RKO (cell line): Measurements from ENCODE around the gene ERICH6B.
A peak's percentile ranks its signal among the peaks of the same experiment; 100 is the strongest.

Source experiments
- DNase-seq: peaks from one replicate; pipeline ENCODE4 v3.0.0-alpha.2; 2016; ENCODE audit warnings: low spot score

Gene ERICH6B

DNA sequence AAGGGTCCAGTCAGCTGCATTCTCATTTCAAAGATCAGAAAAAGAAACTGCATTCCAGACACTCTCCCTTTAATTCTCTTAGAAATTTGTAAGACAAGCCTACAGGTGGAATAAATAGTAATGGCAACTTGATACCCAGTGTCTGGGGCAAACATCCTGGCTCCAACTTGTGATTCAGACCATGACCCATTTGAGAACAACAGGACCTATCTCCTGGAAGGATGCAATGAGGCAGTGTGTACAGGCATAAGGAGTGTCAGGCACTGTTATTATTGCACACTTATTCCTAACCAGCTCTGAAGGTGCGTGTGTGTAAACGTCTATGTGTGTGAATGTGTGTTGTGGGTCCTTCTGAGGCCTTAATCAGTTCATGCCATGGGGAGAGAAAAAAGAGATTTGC is 13.9 kb downstream of the ERICH6B start:
- DNase-seq: no peak

DNA sequence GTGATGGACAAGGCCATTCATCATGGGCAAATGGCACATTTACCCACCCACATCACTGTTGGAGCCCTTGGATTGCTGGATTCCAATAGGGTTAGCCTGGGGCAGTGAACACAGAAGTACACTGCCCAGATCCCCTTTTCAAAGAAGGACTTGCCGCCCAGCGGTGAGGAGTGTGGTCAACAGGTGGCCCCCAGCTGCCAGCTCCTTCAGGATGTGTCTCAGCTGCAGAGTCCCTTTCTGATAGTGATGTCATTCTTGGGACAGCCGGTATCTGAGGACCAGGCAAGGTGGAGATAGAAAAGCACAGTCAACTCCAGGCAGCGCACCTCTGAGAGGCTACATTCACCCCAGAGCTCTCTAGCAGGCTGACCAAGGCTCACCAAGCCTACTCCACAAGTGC is 16.9 kb downstream of the ERICH6B start:
- no peak for DNase-seq

DNA sequence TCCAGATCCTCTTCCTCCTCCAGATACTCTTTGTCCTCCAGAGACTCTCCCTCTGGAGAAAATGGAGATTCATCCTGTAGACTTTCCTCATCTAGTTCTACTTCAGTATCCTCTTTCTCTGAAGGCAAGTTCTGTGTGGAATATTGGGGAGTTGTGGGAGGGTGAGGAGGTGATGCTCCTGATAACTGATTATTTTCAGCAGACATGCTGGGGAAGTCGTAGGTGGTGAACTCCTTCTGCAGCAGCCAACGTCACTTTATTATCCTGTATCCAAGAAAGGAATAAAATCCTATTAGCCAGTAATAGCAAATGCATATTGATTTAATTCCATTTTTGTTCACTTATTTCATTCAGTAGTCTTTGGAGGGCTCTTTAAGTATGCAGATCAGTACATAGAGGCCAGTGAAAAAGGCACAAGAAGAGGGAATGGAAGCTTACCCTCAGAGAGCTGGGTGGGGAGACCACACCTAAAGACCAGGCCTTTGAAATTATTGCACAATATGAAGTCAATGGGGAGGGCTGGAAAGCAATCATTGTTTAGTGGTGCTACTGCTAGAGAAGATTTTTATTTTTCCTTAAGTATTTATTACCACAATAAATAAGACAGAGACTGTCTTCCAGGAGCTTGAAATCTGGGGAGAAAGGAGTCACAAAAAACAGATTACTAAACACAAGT is 18.6 kb downstream of the ERICH6B start:
- no peak for DNase-seq

DNA sequence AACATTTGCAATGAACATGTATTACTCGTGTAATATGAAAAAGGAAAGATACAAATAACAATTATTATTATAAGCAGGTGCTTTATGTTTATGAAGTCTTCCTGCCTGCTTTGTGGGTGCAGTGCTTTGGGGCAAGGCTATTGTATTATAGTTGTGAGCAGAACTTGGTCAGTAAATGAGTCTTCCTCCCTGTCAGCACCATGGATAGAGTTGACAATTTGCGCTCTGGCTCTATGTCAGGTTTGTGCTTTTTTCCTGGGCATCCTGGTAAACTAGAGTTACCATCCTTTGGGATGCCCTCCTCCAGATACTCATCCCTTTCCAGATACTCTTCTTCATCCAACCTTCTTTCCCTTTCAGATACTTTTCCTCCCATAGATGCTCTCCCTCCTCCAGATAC is 19.6 kb downstream of the ERICH6B start:
- DNase-seq: no peak

DNA sequence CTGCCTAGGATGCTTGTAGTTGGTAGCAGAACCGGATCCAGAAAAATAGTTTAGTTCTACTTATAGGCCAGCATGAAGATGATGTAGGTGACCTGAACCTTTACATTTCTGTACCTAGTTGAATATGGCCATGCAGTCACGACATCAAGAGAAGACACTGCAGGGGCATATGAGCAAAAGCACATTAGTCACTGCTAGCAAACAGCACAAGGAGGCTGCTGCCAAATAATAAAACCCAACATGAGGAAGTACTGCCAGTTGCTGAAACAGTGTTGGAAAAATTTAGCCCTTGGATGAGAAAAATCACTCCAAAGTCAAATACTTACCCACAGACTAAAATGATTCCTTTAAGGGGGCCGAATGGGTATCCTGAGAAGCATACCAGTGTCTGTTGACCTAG is 20.8 kb downstream of the ERICH6B start:
- no peak for DNase-seq

DNA sequence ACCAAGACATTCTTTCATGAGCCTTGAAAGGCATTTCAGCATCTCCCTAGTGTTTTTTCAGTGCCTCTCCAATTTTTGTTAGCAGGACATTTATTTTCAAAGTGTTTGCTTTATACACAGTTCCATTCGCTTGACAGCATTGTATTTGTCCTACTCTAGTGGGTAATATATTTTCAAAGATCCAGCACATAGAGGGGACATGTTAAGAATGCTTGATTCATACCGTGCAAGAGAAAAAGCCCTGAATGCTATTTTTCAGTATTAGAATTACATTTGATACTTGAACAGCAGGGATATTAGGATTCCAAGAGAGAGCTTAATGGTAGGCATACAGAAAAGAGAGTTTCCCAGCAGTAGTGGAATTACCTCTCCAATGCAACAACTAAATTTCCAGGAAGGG is 21.3 kb downstream of the ERICH6B start:
- no peak for DNase-seq

DNA sequence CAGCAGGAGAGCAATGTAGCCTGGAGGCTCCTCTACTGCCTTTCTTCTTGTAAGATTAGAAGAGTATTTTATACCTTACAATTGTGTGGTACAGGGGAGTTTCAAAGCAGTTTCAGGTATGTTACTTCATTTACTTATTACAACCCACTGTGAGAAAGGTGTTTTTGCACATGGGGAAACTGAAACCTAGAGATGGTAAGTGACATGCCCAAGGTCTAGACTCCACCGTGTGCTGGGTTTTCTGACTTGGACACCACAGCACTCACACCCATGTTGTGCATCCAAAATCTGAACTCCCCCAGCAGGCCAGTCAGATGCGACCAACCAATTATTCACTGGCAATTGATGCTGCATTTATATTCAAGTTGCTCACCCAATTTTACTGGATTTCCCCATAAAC is 22.8 kb downstream of the ERICH6B start:
- no peak for DNase-seq

DNA sequence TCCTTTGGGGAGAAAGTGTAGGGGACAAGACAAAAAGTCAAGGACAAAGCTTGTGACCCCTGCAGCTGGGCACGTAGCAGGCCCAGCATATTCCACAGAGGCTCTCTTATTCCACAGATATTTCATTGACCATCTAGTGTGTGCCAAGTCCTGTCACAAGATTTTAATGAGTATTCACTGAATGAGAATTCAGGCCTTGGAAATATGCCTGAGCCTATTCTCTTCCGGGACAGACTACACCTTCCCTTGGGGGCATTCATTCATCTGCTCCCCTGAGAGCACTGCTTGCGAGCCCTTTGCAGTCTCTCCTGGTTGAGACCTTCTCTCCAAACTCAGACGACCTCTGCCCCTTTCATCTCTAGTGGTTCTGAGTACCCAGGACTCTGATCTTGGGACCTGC is 25.5 kb downstream of the ERICH6B start:
- DNase-seq: no peak

DNA sequence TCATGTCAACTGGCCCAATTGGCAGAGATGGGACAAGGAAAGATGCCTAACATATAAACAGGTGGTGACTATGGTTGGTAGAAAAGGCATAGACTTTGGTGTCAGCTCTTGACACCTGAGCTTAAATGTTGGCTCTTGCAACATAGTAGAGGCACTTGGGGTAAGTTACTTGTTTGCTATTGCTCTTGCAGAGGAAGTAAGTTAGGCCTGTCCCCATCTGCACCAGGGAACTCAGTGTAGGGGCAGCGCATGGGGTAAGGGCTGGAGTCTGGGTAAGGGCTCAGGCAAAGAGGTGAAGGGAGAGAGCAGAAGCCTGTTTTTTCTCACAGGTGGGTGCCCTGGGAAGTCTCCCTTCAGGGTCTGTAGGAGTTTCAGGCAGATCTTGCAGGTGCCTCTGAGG is 27.6 kb downstream of the ERICH6B start:
- no peak for DNase-seq

DNA sequence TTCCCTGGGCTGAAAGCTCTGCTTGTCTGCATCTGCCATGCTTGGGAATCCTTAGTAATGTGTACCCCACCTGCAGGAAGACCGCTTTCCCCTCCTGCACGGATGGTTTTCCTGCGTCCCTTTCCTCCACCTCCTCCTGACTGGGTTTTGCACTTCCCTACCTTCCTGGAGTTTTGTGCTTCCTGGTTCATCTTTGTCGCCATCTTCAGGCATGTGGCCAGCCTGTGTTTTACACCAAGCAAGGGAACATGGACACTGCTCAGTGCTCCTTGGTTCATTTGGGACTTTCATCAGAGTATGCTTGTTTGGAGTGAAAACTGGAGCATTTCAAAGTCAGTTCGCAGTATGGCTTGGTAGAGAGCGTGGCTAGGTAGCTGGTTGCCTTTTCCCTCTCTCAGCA is 30.7 kb downstream of the ERICH6B start:
- DNase-seq: no peak

DNA sequence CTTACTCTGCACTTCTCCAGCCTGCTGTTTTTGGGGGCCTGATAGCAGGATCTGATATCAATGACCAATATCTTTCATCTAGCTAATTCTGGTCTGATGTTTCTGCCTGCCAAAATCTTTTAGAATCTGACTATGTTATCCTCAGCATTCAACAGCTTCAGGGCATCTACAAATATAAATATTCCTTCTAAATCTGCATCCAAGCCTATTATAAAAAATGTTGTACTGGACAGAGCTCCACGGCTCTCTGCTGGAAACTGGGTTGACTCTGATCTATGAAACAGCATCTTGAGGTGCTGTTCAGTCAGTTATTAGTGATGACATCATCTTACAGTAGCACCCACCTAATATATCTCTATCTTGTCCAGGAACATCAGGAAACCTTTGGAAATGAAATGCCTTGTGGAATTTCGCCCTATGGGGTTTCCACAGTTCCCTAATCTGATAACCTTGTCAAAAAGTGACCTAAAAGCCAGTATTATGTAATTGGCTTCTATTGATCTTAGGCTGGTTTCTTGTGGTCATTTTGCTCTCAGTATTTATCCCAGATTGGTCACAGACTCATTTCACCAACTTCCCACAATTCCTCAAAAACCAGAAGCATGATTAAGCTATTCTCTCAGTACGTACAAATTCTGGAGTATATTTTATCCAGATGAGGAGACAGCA is 33.0 kb downstream of the ERICH6B start:
- no peak for DNase-seq

DNA sequence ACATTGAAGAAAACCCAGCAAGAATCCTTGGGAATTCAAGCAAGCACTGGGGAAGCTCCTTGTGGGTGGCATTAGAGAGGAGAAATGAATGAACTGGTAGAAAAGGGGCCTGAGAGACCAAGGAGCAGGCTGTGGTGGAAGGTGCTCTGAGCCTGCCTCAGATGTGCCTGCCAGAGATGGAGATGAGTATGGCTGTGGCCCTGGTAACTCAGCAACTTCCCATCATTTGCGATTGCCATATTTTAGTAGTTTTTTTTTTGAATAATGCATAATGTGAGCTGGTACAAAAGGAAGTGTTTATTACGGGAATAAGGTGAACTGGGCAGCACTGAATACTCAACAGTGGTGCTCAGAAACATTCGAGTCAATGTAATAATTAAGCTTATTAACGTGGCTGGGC is 39.1 kb downstream of the ERICH6B start:
- DNase-seq: no peak

DNA sequence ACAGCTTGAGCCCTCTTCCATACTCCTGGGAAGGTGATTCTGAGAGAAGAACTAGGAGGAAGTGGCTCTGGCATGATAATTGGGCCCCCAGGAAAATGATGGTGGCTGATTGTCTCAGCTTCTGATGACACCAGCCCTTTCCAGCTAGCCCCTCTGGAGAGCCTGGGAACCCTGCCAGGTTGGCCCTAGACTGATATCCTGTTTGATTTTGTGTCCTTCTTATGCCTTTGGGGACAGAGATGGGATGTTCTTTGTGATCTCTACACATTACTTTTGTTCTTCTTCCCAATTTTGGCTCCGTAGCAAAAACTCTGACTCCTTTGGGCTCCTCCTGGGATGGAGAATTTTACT is 39.7 kb downstream of the ERICH6B start:
- no peak for DNase-seq

DNA sequence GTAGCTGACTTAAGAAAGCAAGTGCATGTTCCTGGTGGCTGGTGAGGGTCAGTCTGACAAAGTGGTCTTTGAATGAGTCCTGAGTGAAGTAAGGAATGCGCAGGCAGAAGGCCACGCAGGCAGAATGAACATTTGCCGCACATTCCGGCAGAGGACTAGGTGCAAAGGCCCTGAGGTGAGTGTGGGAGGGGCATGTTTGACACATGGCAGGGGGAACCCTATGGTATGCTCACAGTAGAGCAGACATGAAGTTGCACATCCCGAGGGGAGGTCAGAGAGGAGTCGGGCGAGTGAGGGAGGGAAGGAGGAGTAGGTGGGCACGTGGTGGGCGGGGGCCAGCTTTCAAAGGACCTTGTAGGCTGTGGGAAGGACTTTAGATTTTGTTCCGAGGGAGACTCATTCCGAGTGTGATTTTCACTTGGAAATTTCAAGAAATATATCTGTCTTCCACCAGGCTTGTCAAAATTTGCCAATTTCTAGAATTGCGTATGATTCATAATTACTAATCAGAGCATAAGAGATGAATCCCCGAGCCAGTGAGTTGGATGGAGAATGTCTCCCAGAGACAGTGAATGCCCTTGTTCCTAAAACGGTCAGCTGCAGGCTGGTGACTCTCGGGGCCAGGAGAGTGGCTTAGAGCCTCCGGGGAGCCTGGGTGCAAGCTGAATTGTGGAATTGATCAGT is 40.3 kb downstream of the ERICH6B start:
- DNase-seq: peak; percentile 37

DNA sequence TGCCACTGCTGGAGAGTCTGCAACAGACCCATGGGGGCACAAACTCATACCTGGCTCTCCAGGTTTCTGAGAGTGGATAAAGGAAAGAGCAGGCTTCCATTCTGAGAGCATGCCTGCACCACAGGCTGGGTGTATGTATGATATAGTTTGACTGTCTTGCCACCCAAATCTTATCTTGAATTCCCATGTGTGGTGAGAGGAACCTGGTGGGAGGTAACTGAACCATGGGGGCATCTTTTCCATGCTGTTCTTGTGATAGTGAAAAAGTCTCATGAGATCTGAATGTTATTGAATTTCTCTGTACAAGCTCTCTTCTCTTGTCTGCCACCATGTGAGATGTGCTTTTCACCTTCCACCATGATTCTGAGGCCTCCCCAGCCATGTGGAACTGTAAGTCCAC is 50.2 kb downstream of the ERICH6B start:
- no peak for DNase-seq

DNA sequence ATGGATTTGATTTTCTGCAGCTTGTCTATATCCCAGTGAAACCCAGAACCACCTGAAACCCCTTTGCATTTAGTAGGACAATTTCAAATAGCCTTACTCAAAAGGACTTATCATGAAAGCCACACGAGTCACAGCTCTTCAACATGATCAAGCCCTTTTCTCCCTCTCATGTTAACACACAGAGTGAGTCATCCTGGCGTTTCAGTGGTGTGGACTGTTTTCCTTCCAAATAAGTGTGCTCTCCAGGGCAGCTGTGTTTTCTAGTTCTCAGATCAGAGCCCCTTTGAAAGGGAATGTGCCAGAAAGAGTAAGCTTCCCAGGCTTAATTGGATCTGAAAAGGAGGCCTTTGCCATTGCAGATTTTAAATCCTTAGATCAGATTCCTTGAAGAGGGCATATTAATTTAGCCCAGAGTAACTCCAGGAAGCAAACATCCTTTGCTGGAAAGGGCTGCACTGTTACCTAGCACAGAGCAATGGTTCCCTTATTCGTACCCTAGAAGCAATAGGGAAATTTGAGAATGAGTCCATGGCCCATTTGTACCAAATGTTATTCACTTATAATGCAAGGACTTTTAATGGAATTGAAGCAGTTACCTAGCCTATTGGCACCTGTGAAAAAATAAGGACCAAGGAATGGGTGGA is 51.3 kb downstream of the ERICH6B start:
- DNase-seq: peak; percentile 31

DNA sequence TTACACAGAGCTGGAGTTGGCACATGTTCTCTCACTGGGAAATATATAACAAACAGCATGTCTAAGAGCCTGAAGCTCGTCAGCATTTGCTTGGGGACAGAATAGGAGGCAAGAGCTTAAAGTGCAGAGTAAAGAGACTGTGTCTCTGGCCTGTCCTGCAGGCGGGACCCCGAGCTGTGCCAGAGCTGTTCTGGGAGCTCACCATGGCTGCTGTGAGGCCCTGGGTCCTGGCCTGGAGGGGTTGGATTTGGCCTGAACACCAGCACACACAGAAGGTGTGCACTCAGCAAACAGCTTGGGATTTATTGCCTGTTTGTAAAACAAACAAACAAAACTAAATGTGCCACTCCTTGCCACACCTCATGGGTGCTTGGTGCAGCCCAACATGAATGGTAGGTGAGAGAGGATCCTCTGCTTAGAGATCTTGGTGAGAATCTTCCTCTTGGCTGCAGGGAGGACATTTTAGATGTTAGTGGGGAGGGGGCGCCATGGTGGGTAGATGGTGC is 60.9 kb downstream of the ERICH6B start:
- DNase-seq: no peak

DNA sequence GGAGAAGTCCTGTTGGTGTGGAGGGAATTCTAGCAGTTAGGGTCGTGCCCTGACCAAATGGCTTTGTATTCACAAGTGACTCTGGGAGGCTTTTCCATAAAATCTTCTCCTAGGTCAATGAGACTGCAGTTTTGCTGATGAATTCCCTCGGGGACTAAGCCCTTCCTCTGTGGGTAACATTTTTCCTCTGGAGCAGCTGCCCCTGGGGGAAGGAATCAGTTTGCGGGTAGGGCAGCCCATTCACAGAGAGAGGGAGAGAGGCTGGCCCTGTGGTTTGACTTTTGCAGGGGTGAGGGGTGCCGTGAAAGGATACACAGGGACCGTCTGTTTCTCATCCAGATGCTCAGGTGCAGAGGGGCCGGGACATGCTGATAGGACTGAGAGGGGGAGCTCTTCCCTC is 67.3 kb downstream of the ERICH6B start:
- no peak for DNase-seq

DNA sequence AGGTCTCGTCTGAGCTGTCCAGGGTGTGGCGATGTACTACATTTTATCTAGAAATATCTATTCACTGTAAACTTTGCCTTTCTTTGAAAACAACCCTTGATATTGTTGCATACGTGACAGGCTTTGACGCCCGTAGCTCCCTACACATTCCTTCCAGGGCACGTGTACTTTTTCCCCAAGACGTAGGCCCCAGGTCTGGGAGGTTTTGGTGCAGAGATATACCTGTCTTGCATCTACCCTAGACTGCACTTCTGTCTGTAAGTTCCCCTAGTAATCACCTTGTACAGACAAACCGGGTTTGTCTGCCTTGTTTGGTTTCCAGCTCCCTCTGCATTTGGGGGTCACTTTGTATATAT is 69.2 kb downstream of the ERICH6B start:
- no peak for DNase-seq

DNA sequence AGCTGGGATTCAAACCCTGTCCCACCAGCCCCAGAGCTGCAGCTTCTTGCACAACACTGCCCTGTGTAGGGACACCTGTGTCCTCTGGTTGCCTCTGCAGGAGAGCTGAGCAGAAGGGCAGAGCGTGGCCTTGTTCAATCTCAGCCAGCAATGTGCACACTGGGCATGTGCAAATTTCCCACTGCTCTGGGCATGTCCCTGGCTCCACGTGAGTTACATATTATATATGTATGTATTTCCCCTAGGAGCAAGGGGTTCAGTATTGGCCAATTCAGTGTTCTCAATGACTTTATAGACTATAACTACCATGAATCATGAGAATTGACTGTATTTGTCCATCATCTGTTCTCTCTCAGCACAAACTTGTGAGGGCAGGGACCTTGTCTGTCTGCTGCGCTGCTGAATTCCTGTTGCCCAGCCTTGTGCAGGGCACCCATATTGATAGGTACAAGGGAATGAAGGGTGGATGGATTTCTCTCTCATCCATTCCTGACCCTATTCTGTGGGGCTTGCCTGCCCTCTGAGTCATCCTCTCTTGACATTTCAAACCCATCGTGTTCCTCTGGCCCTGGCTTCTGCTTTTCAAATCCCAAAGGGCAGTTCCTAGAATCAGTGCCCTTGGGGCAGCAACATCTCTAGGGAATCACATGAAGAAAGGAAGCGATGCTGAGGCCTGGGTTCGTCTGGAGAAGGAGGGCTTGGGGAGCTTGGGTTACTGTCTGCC is 69.7 kb downstream of the ERICH6B start:
- DNase-seq: no peak

DNA sequence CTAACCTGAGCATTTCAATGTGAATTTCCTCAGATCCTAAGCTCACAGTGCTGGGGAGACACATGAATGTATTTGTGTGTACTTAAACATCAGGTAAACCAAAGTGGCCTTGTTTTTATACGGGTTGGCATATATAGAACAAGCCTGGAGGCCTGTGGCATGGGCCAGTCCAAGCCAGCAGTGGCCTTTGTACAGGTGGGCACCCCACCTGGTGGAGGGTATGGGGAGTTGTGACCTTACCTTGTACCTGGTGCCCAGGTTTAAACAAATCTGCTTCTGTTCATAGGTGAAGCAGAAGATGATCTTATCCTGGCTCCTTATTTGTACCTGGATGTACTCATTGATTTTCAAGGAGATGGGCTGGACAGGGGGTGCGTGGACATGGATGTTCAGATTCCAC is 71.0 kb downstream of the ERICH6B start:
- DNase-seq: no peak

DNA sequence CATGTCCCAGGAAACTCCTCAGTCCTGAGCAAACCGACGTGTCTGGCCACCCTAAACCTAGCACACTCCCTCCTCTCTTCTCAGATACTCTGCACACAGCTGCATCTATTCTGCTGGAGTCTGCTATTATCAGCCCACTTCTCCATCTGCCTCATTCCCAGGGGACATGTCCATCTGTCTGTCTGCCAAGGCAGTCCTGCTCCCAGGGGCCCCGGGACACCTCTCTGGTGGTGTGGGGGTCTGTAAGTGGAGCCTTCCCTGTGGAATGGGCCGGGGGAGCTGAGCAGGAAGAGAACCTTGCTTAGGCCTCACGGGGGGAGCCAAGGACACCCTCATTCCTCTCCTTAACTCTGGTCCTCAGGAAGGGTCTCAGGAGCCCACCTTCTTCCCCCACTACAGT is 72.7 kb downstream of the ERICH6B start:
- DNase-seq: no peak
